Measurements from ENCODE around the gene POLDIP2. TPM values are rescaled to one million over a fixed set of nuclear protein-coding genes. Genes with fewer than 3 reads are reported as not detected.

The POLDIP2 gene
- total and polyA plus RNA-seq, 2 of the 4 experiments (the other 2 are of a cell fraction), result 66.7 to 77.8 TPM

DNA sequence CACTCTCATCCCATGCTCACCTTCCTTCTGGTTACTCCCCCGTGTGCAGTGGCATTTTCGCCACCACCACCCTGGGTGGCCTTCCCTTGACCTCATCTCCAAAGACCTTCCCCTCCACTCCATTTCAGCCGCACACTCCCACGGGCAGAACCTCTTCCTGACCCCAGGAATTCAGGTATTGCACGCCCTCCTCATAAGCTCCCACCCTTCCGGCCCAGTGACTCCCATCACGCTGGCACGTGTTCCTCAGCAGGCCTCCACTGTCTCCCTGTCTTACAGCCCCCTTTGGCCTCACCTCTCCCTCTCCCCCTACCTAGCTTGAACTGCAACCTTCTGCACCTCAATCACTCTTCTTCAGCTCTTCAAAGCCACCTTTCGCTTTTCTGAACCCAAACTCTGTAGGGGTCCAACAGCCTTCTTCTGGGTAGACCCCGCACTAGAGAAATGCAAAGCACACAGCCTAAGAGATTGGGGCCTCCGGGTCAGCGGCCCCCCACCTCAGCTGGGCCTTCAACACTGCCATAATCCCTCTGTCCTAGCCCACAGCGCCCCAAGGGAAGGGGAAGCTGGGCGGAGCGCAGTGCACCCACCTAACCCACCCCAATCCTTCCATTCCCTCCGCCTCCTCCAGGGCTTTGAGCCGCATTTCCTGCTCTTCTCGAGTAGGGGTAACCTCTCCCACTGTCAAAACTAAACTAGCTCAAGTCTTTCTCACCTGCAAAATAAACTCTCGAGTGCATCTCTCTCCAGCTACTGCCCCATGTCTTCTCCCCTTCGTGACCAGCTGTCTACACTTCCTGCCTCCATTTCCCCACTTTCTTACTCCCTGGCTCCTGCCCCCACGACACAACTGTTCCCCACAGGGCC is 40.0 kb downstream of the POLDIP2 start:
- no peak overlapping the region for H2AK9ac ChIP-seq (replicated peaks; ENCODE audit: low read depth, low read length, poor library complexity)
- in situ Hi-C loops (cut with MboI; ENCODE audit: low sequenced_read_pairs) (no loop called here), dilution Hi-C loops (cut with HindIII; ENCODE audit: low sequenced_read_pairs, unreplicated experiment) (no loop called here), intact Hi-C loops (cut with micrococcal nuclease) (loop anchor here (5.0 kb wide), 1 partner anchor 425 kb away; the partner anchor contains the start of gene LYRM9)
- no peak overlapping the region for H4K8ac ChIP-seq (ENCODE audit: low read depth in 2 of 2, low read length in 2 of 2)
- CTCF ChIA-PET, result no interaction called here
- no peak overlapping the region for H4K5ac ChIP-seq (ENCODE audit: low read depth, low read length)
- WGBS, 2 experiments (ENCODE audit: extremely low coverage in 2 of 2, insufficient read length in 1 of 2), result 77% methylated on average over 13 of the region's 21 CpGs; no CpG with 5 or more reads in 1 of the 2 experiments
- H2AFZ ChIP-seq (replicated peaks; ENCODE audit: low read length, poor library complexity), result peak overlapping the region; percentile 100
- no peak overlapping the region for H3K14ac ChIP-seq (replicated peaks; ENCODE audit: low read depth, low read length)
- peaks cover 3% of the 10 kb centered on the region; the same call in 1 of the 2 replicates for H3K9me1 ChIP-seq (ENCODE audit: insufficient read depth, low read length)
- peaks cover 4% of the 10 kb centered on the region; the same call in 1 of the 2 replicates for H3K4me1 ChIP-seq (ENCODE audit: control insufficient read depth, insufficient read depth, low read length)
- peaks cover 16 to 21% of the 10 kb centered on the region in 2 experiments; a peak in 3 of 4 replicates for H3K79me1 ChIP-seq (ENCODE audit: low read depth in 1 of 2, low read length in 2 of 2)
- H3K27ac ChIP-seq (ENCODE audit: insufficient read depth, low read length), result no peak overlapping the region
- no peak overlapping the region for H3K4ac ChIP-seq (ENCODE audit: low read depth, low read length)
- no peak for DNase-seq
- POLR2A ChIA-PET (ENCODE audit: unreplicated experiment), result interaction anchor here (0.6 kb wide), 1 partner anchor 39 kb away, joined by 3 read pairs; no protein-coding TSS in a partner anchor
- H3K18ac ChIP-seq (ENCODE audit: low read depth, low read length), result no peak overlapping the region
- no TSS peak for BruUV-seq (replicated peaks)
- no peak overlapping the region for H3K23ac ChIP-seq (ENCODE audit: low read depth, low read length)
- H3K9me3 ChIP-seq (ENCODE audit: control insufficient read depth, insufficient read depth, low read length), result no peaks in the 10 kb centered on the region
- H3K4me2 ChIP-seq (ENCODE audit: low read depth, low read length), result no peak overlapping the region
- H2BK5ac ChIP-seq (ENCODE audit: low read depth, low read length, poor library complexity, severe bottlenecking), result no peak overlapping the region
- H3K27me3 ChIP-seq (ENCODE audit: control insufficient read depth, insufficient read depth, low read length), result no peaks in the 10 kb centered on the region; the same call in 1 of the 2 replicates
- no peak overlapping the region for H2BK15ac ChIP-seq (ENCODE audit: low read depth, low read length)
- no peak overlapping the region for H3K4me3 ChIP-seq (ENCODE audit: insufficient read depth, low read depth, low read length)
- no peaks in the 10 kb centered on the region for H3K36me3 ChIP-seq (ENCODE audit: control insufficient read depth, insufficient read depth, low read length)
- H4K20me1 ChIP-seq (ENCODE audit: insufficient read depth, low read length), result no peaks in the 10 kb centered on the region
- H2BK20ac ChIP-seq (ENCODE audit: low read depth, low read length), result no peak overlapping the region
- H4K91ac ChIP-seq (ENCODE audit: insufficient read depth, low read depth, low read length), result no peak overlapping the region
- no peak overlapping the region for H3K9ac ChIP-seq (ENCODE audit: low read depth, low read length)
- H2BK120ac ChIP-seq (ENCODE audit: low read depth, low read length), result no peak overlapping the region
- H3K56ac ChIP-seq (ENCODE audit: extremely low read depth, insufficient read depth, low read length), result no peak overlapping the region
- 0 out of 2 replicates have a peak overlapping the region, but pooled peaks have one; percentile 31 for H2AK5ac ChIP-seq (ENCODE audit: low read depth, low read length)
- ATAC-seq (ENCODE audit: low read depth), result no peak
- no peak for TF ChIP-seq SMC3 (IDR thresholded peaks at IDR 0.05; ENCODE audit: low read depth, low read length)
- TF ChIP-seq CEBPB (IDR thresholded peaks at IDR 0.05; ENCODE audit: low read depth, low read length), result no peak
- TF ChIP-seq MAZ (IDR thresholded peaks at IDR 0.05; ENCODE audit: borderline replicate concordance, low read depth, low read length), result no peak
- TF ChIP-seq RAD21 (IDR thresholded peaks at IDR 0.05; ENCODE audit: low read length), result no peak
- TF ChIP-seq, protein P1, sequence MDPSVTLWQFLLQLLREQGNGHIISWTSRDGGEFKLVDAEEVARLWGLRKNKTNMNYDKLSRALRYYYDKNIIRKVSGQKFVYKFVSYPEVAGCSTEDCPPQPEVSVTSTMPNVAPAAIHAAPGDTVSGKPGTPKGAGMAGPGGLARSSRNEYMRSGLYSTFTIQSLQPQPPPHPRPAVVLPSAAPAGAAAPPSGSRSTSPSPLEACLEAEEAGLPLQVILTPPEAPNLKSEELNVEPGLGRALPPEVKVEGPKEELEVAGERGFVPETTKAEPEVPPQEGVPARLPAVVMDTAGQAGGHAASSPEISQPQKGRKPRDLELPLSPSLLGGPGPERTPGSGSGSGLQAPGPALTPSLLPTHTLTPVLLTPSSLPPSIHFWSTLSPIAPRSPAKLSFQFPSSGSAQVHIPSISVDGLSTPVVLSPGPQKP (IDR thresholded peaks at IDR 0.05; ENCODE audit: borderline replicate concordance, low read depth, low read length), result no peak
- TF ChIP-seq FOS (IDR thresholded peaks at IDR 0.05; ENCODE audit: low read depth, low read length), result no peak
- TF ChIP-seq, protein P2, sequence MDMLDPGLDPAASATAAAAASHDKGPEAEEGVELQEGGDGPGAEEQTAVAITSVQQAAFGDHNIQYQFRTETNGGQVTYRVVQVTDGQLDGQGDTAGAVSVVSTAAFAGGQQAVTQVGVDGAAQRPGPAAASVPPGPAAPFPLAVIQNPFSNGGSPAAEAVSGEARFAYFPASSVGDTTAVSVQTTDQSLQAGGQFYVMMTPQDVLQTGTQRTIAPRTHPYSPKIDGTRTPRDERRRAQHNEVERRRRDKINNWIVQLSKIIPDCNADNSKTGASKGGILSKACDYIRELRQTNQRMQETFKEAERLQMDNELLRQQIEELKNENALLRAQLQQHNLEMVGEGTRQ (IDR thresholded peaks at IDR 0.05; ENCODE audit: low read depth, low read length), result no peak
- no peak for TF ChIP-seq NFE2L2 (IDR thresholded peaks at IDR 0.05; ENCODE audit: low read depth, low read length)
- no peak for TF ChIP-seq RCOR1 (IDR thresholded peaks at IDR 0.05; ENCODE audit: insufficient replicate concordance, low read length)
- TF ChIP-seq MAFK (IDR thresholded peaks at IDR 0.05; ENCODE audit: low read depth, low read length), result no peak
- no peak for TF ChIP-seq CHD1 (IDR thresholded peaks at IDR 0.05; ENCODE audit: low read depth, low read length)
- TF ChIP-seq MXI1 (IDR thresholded peaks at IDR 0.05; ENCODE audit: borderline replicate concordance, low read depth, low read length), result no peak
- TF ChIP-seq POLR2A (IDR thresholded peaks at IDR 0.05; ENCODE audit: low read depth, low read length), result no peak
- TF ChIP-seq, protein P3, sequence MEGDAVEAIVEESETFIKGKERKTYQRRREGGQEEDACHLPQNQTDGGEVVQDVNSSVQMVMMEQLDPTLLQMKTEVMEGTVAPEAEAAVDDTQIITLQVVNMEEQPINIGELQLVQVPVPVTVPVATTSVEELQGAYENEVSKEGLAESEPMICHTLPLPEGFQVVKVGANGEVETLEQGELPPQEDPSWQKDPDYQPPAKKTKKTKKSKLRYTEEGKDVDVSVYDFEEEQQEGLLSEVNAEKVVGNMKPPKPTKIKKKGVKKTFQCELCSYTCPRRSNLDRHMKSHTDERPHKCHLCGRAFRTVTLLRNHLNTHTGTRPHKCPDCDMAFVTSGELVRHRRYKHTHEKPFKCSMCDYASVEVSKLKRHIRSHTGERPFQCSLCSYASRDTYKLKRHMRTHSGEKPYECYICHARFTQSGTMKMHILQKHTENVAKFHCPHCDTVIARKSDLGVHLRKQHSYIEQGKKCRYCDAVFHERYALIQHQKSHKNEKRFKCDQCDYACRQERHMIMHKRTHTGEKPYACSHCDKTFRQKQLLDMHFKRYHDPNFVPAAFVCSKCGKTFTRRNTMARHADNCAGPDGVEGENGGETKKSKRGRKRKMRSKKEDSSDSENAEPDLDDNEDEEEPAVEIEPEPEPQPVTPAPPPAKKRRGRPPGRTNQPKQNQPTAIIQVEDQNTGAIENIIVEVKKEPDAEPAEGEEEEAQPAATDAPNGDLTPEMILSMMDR (conservative IDR thresholded peaks at IDR 0.05; ENCODE audit: low read depth, low read length), result no peak

Data from IMR-90 (cell line).